Stimulated activated CD4-positive, alpha-beta T cell treated with anti-CD3 and anti-CD28 coated beads, Interleukin-1b, Interleukin-23, amount 100 ng/mL, for 24 hours (primary cell): ENCODE results near the gene ANKLE2.

Experiments
- DNase-seq, 4 experiments: peaks; one replicate each; pipeline ENCODE4 v3.0.0-alpha.2; 2020; ENCODE audit warnings: low read depth in 4 of 4, low spot score in 1 of 4

ANKLE2 gene

DNA sequence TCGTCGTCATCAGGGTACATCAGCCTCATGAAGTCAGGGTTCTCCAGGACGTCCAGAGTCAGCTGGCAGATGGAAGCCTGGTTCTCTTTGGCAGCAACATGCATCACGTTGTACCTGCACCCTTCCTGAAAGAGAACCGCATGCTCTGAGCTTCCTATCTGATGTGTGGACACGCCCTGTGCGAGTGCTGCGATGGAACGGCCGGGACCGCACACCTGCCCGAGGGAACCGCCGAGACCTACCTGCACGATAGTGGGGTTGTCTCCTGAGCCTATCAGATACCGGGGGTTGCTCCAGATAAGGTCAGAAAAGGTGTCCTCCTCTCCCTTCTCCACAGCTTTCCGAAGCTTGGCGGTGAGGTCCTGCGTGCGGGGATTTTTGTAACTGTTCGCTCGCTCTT, 13.7 kb downstream of the ANKLE2 start:
- no peak for DNase-seq

DNA sequence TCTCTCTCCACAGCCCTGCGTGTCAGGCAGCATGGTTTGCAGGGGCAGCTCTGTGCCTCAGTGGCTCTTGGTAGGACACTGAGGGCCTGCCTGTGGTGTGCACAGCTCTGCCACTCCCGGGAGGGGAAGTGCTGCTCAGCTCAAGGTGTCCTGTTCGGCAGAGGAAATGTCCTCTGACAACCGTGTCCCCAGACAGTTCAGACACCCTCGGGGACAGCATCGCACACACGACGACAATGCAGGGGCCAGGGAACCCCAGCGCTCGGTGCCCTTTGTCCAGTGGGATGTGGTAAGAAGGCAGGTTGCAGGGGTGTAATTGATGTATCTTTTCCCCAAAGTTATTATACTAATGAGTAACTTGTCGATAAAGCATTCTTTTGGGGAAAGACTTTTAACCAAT, 14.2 kb downstream of the ANKLE2 start:
- no peak for DNase-seq

GRCh38 chr12:132746613-132747012, 15.0 kb downstream of the ANKLE2 start:
- DNase-seq = no peak

GRCh38 chr12:132743831-132744230, 17.8 kb downstream of the ANKLE2 start:
- DNase-seq = no peak

GRCh38 chr12:132741620-132742019, 20.0 kb downstream of the ANKLE2 start:
- DNase-seq = no peak

DNA sequence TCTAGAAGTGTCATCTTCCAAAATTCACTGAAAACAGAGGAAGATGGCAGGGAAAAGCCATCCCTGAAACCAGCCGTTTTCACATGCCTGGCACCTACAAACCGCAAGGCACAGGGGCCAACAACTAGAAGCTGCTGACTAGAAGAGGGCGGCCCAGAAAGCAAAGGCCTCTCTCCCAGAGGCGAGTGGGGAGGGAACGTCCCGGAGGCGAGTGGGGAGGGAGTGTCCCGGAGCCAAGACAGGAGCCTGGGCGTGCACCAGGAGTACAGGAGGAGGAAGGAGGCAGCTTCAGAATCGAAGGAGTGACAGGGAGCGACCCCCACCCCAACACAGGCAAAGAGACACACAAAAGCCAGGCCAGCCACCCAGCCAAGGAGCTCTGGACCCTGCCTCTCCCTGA, 21.0 kb downstream of the ANKLE2 start:
- DNase-seq = no peak

DNA sequence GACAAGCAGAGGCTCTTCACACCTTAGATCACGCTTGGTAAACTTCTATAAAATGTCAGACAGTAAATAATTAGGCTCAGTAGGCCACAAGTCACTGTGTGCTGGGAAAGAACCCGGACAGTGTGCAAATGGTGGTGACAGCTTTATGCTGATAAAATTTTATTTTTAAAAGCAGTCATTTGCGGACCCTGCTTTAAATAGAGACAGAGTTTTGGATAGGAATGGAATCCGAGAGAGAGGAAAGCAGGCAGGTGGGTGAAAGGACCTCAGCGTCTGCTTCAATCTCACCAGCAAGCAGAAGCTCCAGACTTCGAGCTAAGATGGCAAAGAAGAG, 21.4 kb downstream of the ANKLE2 start:
- DNase-seq = no peak

DNA sequence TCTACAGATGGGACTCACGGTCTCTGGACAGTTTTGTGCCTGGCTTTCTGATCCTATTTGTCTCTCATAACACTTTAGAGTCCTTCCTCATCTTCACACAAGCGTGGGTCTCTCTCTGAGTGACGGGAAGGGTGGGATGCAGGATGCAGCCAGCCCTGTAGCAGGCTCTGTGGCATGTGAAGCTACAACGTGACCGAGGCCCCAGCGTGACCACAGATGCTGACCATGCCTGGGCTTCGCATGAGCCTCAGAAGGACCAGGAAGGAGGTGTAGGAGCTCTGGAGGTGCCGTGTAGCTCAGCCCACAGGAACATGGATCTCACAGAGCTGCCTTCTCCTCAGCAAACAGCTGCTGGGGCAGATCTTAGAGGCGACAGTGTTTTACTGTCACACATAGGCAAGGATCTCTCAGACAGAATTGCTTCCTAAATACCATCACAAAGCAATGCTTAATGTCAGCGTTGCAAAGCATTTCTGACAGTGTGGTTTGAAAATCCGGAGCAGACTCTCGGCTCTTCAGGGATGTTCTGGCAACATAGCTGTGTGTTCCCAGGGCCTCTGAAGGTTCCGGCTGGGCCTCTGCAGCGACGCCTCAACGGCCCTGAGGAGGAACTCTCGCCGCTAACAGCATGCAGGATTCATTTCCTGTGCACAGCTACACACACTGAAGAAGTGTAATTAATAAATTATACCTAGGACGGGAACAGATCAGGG, 21.9 kb downstream of the ANKLE2 start:
- DNase-seq = no peak

- no peak for DNase-seq
Measured at GRCh38 chr12:132736913-132737312, 24.7 kb downstream of the ANKLE2 start.

DNA sequence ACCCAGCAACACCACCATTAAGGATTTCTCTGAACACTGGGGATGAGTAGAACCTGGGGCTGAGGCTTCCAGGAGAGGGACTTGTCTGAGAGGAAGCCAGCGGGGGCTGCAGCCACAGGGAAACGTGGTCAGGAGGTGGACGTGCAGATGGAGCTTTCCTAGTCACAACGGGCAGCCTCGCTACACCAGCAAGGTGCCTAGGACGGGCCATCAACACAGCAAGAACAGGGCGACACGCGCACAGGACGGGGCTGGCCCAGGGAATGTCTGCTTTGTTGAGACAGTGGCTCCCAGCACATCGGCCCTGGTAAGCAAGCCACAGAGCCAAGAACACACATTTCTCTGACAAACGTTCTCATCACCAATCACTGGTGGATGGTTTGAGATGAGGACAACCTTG, 25.3 kb downstream of the ANKLE2 start:
- no peak for DNase-seq

DNA sequence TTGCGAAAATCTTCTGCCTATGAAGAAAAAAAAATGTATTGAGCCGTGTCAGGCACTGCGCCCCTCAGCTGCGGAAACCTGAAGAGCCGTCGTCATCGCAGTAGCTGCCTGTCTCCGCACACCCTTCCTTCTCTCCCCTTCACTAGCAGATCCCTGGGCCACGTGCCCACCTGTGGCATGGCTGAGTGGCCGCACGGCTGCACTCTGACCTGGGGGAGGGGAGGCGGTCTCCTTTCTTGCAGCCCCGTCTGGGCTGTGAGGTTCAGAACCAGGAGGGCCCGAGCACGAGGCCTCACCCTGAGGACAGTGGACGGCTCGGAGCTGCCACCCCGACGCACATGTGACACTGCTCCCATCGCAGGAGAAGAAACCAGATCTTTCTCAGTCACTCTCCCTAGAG, 26.1 kb downstream of the ANKLE2 start:
- no peak for DNase-seq

GRCh38 chr12:132734206-132734605, 27.4 kb downstream of the ANKLE2 start:
- no peak for DNase-seq

- DNase-seq = no peak
Measured at GRCh38 chr12:132731574-132731973, 30.1 kb downstream of the ANKLE2 start.

GRCh38 chr12:132730353-132730752, 31.3 kb downstream of the ANKLE2 start:
- DNase-seq = no peak

DNA sequence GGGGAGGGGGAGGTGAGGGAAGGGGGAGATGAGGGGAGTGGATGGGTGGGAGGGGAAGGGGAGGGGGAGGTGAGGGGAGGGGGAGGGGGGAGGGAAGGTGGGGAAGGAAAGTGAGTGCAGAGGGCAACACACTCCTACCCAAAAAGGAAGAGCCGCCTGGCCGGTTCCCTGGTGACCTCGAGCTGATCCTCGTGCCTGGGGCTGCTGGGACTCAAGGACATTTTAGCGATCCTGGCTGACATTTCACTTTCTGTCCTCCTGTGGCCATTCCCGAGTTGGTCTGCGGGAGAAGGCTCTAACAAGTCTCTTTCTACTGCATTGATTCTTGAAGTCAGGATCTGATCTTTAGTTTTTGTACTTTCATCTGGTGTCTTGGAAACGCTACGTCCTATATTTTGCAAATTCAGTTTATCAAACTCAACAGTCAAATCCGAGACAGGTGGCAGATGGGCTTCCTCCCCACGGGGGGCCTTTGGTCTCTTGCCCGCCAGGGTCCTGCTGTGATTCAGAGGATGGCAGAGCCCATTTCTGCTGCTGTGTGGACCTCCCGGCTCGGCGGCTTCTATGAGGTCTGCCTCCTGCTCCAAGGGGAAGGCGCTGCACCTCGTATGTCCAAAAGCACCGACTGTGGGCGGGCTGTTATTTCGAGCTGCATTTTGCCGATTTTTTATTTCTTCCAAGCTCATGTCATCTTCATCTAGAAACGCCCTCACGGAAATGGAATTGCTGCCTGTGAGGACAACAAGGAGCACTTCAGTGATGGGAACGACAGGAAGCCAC, 31.9 kb downstream of the ANKLE2 start:
- DNase-seq = no peak

GRCh38 chr12:132728502-132728901, 33.1 kb downstream of the ANKLE2 start:
- no peak for DNase-seq

DNA sequence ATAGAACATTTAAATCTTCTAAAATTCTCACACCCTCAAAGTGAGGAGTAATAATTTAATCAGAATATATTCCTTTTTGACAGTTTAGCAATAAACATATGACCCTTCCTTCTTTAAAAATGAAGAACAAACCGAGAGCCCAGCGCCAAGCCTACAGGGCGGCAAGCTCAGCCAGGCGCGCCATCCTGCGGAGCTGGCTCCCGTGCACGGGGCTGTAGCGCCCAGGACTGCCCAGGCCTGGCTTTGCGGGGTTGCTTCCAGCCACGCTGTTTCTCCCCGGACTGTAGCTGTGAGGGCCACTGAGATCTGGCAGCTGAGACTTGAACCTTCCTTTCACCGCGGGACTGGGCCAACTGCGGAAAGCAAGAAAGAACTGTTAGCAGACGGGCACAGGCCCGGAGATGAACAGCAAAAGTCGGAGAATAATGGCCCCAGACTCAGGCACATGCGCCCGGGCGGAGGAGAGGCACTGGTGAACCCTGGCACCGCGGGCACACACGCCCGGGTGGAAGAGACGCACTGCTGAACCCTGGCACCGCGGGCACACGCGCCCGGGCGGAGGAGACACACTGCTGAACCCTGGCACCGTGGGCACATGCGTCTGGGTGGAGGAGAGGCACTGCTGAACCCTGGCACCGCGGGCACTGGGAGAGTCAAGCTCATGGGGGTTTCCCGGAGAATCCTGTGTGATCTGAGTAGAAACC, 34.4 kb downstream of the ANKLE2 start:
- no peak for DNase-seq

GRCh38 chr12:132726386-132726785, 35.2 kb downstream of the ANKLE2 start:
- no peak for DNase-seq

DNA sequence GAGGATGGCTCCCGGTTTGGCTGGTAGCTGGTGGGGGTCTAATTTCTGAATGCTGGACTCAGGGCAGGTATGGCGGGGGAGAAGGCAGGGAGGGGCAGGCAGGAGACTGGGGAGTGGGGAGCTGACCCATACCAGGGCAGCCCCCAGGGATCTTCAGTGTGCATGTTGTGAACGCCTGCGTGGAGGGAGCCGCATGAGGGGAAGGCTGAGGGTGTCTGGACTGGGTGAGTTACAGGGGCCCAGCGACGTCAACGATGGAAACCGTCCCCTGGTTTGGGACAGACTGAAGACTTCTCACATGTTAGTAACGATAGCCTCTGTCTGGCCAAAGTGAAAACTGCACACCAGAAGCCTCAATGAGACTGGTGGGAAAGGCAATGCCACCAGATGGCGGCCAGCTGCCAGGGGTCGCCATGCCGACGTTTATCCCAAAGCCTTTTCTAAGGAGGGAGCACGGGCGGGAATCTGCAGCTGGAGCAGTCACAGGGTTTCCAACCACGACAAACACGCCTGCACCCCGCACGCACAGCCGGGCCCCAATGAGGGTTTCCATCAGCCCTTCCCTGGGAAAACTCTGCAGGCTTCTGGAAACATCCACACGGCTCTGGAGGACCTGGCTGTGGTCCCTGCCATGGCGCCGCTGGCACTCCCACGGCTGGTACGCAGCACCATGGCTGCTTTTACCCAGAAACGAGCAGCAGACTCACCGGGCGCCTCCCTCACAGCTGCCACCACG, 37.0 kb downstream of the ANKLE2 start:
- DNase-seq = no peak

GRCh38 chr12:132723764-132724140, 37.9 kb downstream of the ANKLE2 start:
- DNase-seq = no peak

DNA sequence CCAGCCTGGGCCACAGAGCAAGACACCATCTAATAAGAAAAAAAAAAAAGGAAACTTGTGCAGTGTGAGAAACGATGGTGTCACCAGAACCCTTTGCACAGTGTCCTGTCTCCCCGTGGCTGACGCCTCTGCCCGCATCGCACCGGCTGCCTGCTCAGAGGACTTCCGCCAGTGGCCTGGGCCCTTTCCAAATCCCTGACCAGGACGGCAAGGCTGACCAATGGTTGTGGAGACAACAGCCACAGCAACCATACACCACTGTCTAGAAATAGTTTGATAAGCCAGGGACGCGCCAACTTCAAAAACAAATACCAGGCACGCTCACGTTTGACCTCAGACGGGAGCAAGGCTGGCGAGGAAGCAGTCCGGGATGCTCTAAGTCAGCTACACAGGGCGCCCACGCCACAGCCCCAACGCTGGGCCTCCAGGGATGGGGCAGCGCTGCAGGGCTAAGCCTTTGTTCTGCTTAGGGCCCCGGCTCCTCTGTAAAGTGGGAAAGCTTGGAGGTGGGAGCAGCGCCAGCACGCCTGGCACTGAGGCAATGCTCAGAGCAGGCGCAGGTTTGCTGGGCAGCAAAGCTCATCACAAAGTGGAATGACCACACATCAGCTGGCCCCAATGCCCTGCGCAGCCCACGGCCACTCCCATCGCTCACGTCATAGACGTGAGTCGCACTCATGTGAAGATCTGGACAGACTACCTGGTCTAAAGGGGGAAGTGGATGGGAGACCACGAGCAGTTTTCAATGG, 38.4 kb downstream of the ANKLE2 start:
- no peak for DNase-seq
